Hematopoietic multipotent progenitor cell treated with erythropoietin and hydrocortisone succinate and interleukin-3 and kit ligand, for 6 days (in vitro differentiated cells): ENCODE results near the gene CAMKV.

Experiments used
- DNase-seq: peaks from one replicate; pipeline ENCODE4 v3.0.0-alpha.2; 2015

Gene CAMKV

GRCh38 chr3:49895791-49896190, 26.1 kb upstream of the CAMKV start:
- no peak for DNase-seq

- DNase-seq: no peak
Observed at GRCh38 chr3:49889296-49889695, 19.6 kb upstream of the CAMKV start.

DNA sequence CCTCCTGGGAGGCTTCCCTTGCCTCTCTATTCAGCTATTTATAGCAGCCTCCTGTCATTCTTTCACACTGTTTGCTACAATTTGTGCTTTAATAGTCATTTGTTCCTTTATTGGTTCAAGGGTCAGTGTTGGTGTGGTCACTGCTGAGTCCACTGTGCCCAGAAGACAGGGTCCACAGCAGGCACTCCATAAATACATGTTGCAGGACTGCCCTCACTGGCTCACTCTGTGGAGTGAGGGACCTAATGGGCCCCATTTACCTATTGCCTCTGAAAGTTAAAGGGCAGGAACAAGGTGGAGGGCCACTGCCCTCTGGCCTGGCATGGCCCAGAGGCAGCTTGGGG, 17.2 kb upstream of the CAMKV start:
- DNase-seq: no peak

GRCh38 chr3:49883998-49884397, 14.3 kb upstream of the CAMKV start:
- DNase-seq: no peak

DNA sequence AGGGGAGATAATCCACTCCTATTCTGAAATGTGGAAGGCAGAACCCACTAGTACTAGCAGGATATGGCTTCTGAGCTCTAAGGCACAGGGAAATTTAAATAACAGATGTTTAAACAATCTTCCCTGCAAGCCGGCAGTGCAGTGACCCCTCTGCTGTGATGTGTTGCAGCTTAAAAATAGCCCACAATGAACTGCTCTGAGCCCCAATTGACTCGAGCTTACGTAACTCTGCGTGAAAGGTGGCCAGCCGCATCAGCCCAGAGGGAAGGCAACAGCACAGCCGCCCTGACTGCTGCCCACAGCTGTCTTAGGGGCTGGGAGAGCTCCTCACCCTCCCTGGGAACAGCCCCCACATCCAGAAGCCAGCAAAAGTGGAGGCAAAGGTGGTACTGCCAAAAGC, 12.5 kb upstream of the CAMKV start:
- DNase-seq: no peak

- DNase-seq: peak; percentile 75
Observed at GRCh38 chr3:49880581-49881315, 11.0 kb upstream of the CAMKV start.

DNA sequence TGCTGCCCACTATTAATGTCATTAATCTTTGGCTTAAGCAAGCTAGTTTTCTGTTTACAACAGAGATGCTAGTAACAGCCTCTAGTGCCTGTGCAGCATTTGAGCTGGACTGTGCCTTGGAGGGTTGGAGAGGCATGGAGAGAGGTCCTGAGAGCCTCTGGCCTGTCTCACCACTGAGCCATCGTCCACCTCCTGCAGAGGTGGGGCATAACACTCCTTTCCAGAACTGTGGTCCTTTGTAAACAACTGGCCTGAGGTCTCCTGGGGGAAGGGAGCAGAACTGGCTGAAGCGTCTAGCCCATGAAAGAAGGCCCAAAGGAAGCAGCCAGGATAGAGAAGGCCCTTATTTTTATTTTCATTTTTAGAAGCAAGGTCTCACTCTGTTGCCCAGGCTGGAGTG, 10.0 kb upstream of the CAMKV start:
- no peak for DNase-seq

DNA sequence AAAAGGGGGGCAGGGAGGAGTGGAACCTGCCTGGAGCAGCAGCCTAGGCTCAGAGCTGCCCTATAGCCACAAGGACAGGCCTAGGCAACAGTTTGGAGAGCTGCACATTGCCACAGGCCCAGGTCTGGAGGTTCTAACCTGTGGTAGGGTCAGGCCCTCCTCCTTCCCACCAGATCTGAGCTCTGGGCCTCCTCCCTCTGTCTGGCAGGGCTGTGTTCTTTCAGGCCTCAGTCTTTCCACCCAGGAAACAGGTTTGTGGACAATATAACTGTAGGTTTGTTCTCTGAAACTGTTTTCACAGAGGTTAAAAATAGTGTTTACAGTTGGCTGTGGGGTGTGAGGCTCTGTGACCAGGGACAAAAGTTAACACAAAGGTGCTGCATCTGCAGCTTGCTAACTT, 9.0 kb upstream of the CAMKV start:
- no peak for DNase-seq

GRCh38 chr3:49877716-49878115, 8.0 kb upstream of the CAMKV start:
- no peak for DNase-seq

GRCh38 chr3:49876567-49876966, 6.9 kb upstream of the CAMKV start:
- DNase-seq: no peak

DNA sequence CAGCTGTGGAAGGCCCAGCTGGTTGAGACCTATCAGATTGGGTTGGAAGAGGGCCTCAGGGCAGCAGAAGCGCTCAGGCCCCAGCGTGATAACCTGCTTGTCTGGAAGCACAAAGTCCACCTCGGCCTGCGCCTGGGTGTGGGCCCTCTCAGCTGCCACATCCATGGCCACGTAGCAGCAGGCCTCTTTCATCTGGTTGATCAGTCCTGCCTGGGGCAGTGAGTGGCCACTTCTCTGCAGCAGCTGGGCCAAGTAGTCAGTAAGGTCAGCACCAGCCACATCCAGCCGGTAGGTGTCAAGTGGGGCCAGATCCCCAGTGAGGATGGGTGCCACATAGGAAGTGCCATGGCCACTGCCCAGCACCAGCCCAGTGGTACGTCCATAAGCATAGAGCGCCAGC, 3.9 kb upstream of the CAMKV start:
- DNase-seq: no peak

GRCh38 chr3:49872801-49873281, 3.1 kb upstream of the CAMKV start:
- peak; percentile 25 for DNase-seq

- DNase-seq: no peak
Observed at GRCh38 chr3:49871531-49872153, 1.9 kb upstream of the CAMKV start.

- DNase-seq: no peak
Observed at GRCh38 chr3:49868862-49869466, 742 bp downstream of the CAMKV start.

- peak; percentile 84 for DNase-seq
Observed at GRCh38 chr3:49867871-49868321, 1.8 kb downstream of the CAMKV start.

DNA sequence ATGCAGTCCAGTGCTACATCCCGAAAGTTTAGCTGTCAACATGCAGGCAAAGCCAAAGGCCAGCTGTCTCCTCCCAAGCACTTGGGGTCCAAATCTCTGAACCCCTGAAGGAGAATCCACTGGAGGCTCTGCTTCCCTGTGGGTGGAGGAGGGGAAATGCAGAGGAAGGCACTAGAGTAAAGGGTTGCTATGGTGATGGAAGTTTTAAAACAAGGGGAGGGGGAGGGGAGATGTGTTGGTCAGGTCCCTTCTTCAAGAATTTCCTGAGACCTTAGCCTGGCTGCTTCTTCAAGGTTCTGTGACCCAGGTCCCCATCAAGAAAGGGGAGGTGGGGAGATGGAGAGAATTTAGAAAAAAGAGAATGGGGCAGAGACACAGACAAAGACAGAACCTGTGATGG, 2.3 kb downstream of the CAMKV start:
- DNase-seq: no peak

- no peak for DNase-seq
Observed at GRCh38 chr3:49865198-49865784, 4.4 kb downstream of the CAMKV start.

GRCh38 chr3:49864505-49864904, 5.2 kb downstream of the CAMKV start:
- no peak for DNase-seq

GRCh38 chr3:49859576-49860305, 10.0 kb downstream of the CAMKV start:
- DNase-seq: no peak

DNA sequence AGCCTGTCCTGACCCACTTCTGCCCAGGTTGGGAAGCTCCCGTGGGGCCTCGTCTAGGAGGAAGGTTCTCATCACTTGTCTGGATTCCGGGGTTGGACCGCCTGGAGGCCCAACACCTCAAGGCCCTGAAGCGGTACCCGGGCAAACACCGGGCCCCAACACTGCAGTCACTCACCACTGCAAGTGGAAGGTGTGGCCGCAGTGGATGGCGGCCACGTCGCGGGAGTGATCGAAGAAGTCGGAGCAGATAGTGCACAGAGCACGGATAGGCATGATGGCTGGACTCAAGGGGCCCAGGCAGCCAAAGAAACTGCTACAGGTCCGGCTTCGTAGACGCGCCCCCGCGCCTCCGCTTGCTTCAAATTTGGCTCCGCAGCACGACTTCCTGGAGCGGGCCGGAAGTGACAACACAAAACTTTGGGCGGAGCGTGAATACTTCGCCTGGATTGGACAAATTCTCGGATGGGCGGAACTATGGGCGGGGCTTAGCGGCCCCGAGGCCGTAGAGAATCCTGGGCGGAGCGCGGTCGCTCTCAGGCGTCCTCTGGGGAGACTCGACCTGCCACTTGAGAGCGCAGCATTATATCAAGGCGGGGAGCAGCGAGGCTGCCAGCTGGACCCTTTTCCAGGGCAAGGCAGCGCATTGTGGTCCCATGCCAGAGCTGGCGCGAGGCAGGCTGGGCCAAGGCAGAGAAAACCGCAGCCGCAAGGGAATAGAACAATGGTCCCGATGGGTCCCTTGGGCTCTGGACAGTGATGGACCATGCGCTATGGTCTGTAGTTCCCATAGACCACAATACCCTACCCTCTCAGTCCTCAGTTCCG, 13.3 kb downstream of the CAMKV start, which contains the start of gene TRAIP:
Gene TRAIP, minus strand, starts transcription at position 384 of the 825 bp plus-strand sequence. Its CDS starts 111 bp downstream, at position 273.
- peak; percentile 98 for DNase-seq

GRCh38 chr3:49855662-49856061, 14.0 kb downstream of the CAMKV start:
- DNase-seq: no peak

DNA sequence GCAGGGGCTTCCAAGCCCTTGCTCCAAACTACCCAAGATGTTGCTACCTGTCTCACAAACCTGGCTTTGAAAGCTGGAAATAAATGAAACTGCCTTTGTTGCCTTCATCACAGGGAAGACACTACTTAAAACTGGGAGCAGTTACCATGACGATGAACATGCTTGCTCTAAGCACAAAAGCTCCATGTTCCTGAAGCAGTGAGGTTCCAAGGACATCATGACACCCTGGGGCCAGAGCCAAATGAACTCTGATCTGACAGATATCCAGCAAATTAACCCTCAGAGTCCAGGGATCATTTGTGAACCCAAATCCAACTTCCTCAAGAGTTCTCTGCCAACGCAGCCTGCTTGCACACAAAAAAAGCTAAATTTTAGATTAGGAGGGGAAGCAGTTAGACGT, 24.0 kb downstream of the CAMKV start:
- no peak for DNase-seq
